BLaER1 (cell line): ENCODE measurements around the gene GEMIN7.

ENCODE experiments used
- H3K27ac ChIP-seq: shearing (Covaris generic); formaldehyde crosslinking; 2 replicates; pipeline ENCODE4 v1.8.1; 2022
- H3K27me3 ChIP-seq: shearing (Covaris generic); formaldehyde crosslinking; 2 replicates; pipeline ENCODE4 v1.8.1; 2022
- H3K36me3 ChIP-seq: shearing (Covaris generic); formaldehyde crosslinking; 2 replicates; pipeline ENCODE4 v1.8.1; 2022
- H3K4me1 ChIP-seq: shearing (Covaris generic); formaldehyde crosslinking; 2 replicates; pipeline ENCODE4 v1.8.1; 2022
- H3K4me2 ChIP-seq: shearing (Covaris generic); formaldehyde crosslinking; 2 replicates; pipeline ENCODE4 v1.8.1; 2022
- H3K4me3 ChIP-seq: shearing (Covaris generic); formaldehyde crosslinking; 2 replicates; pipeline ENCODE4 v1.8.1; 2022
- H3K9ac ChIP-seq: shearing (Covaris generic); formaldehyde crosslinking; 2 replicates; pipeline ENCODE4 v1.8.1; 2022
- H3K9me3 ChIP-seq: shearing (Covaris generic); formaldehyde crosslinking; 2 replicates; pipeline ENCODE4 v1.8.1; 2022
- H4K20me1 ChIP-seq: shearing (Covaris generic); formaldehyde crosslinking; 2 replicates; pipeline ENCODE4 v1.8.1; 2022
- Cebpa-rat ChIP-seq: shearing (Covaris generic); IDR thresholded peaks from 2 replicates; pipeline ENCODE4 v1.8.1; 2022

GEMIN7 gene

GRCh38 chr19:45096700-45097099 is 17.6 kb downstream of the GEMIN7 start:
- TF ChIP-seq Cebpa-rat = no peak
- Histone ChIP-seq H3K9me3 (no peaks in the 10 kb centered on the region), H4K20me1 (peaks cover 85% of the 10 kb centered on the region), H3K4me2 (peak overlapping the region; percentile 93), H3K36me3 (peaks cover 47% of the 10 kb centered on the region), H3K4me1 (peaks cover 80% of the 10 kb centered on the region), H3K27ac (peak overlapping the region; percentile 80), H3K4me3 (no peak overlapping the region), H3K27me3 (no peaks in the 10 kb centered on the region), H3K9ac (peak overlapping the region; percentile 67)

- peak overlapping the region; percentile 67 for H3K9ac ChIP-seq
- no peaks in the 10 kb centered on the region for H3K9me3 ChIP-seq
- no peak overlapping the region for H3K4me3 ChIP-seq
- no peaks in the 10 kb centered on the region for H3K27me3 ChIP-seq
- H3K27ac ChIP-seq = peak overlapping the region; percentile 80
- no peak for TF ChIP-seq Cebpa-rat
- H3K4me2 ChIP-seq = peak overlapping the region; percentile 93
- peaks cover 87% of the 10 kb centered on the region for H3K4me1 ChIP-seq
- peaks cover 92% of the 10 kb centered on the region for H4K20me1 ChIP-seq
- H3K36me3 ChIP-seq = peaks cover 47% of the 10 kb centered on the region
Observed at GRCh38 chr19:45097450-45097775, 18.4 kb downstream of the GEMIN7 start.

GRCh38 chr19:45097776-45098520 is 18.9 kb downstream of the GEMIN7 start:
- Histone ChIP-seq H3K27ac (peak overlapping the region; percentile 80), H3K27me3 (no peaks in the 10 kb centered on the region), H3K4me3 (no peak overlapping the region), H3K9ac (peak overlapping the region; percentile 67), H3K9me3 (no peaks in the 10 kb centered on the region), H4K20me1 (peaks cover 97% of the 10 kb centered on the region), H3K4me2 (peak overlapping the region; percentile 93), H3K36me3 (peaks cover 47% of the 10 kb centered on the region), H3K4me1 (peaks cover 93% of the 10 kb centered on the region)
- TF ChIP-seq Cebpa-rat = no peak

- Histone ChIP-seq H3K27me3 (no peaks in the 10 kb centered on the region), H3K4me1 (peaks cover 100% of the 10 kb centered on the region), H3K9me3 (no peaks in the 10 kb centered on the region), H3K9ac (peak overlapping the region; percentile 67), H3K36me3 (peaks cover 47% of the 10 kb centered on the region), H4K20me1 (peaks cover 98% of the 10 kb centered on the region), H3K27ac (peak overlapping the region; percentile 80), H3K4me3 (no peak overlapping the region), H3K4me2 (peak overlapping the region; percentile 93)
- no peak for TF ChIP-seq Cebpa-rat
Observed at GRCh38 chr19:45098521-45099466, 19.7 kb downstream of the GEMIN7 start.

- TF ChIP-seq Cebpa-rat = no peak
- Histone ChIP-seq H3K36me3 (peaks cover 42% of the 10 kb centered on the region), H3K9me3 (no peaks in the 10 kb centered on the region), H3K4me1 (peaks cover 100% of the 10 kb centered on the region), H3K27ac (peak overlapping the region; percentile 80), H3K27me3 (no peaks in the 10 kb centered on the region), H3K4me3 (no peak overlapping the region), H3K9ac (peak overlapping the region; percentile 67), H4K20me1 (peaks cover 98% of the 10 kb centered on the region), H3K4me2 (peak overlapping the region; percentile 93)
Observed at GRCh38 chr19:45099467-45100191, 20.6 kb downstream of the GEMIN7 start.

GRCh38 chr19:45100201-45100600 is 21.1 kb downstream of the GEMIN7 start:
- Histone ChIP-seq H3K4me1 (peaks cover 100% of the 10 kb centered on the region), H3K36me3 (peaks cover 36% of the 10 kb centered on the region), H4K20me1 (peaks cover 97% of the 10 kb centered on the region), H3K4me2 (peak overlapping the region; percentile 93), H3K4me3 (no peak overlapping the region), H3K27ac (peak overlapping the region; percentile 80), H3K9me3 (no peaks in the 10 kb centered on the region), H3K27me3 (no peaks in the 10 kb centered on the region), H3K9ac (peak overlapping the region; percentile 67)
- TF ChIP-seq Cebpa-rat = no peak

- Histone ChIP-seq H3K4me1 (peaks cover 100% of the 10 kb centered on the region), H3K27me3 (no peaks in the 10 kb centered on the region), H4K20me1 (peaks cover 90% of the 10 kb centered on the region), H3K4me2 (peak overlapping the region; percentile 93), H3K9me3 (no peaks in the 10 kb centered on the region), H3K9ac (peak overlapping the region; percentile 67), H3K27ac (peak overlapping the region; percentile 80), H3K4me3 (no peak overlapping the region), H3K36me3 (peaks cover 30% of the 10 kb centered on the region)
- no peak for TF ChIP-seq Cebpa-rat
Observed at GRCh38 chr19:45100846-45101252, 21.8 kb downstream of the GEMIN7 start.

GRCh38 chr19:45101806-45102205 is 22.7 kb downstream of the GEMIN7 start:
- Histone ChIP-seq H3K9me3 (no peaks in the 10 kb centered on the region), H3K27ac (peak overlapping the region; percentile 80), H4K20me1 (peaks cover 81% of the 10 kb centered on the region), H3K4me2 (peak overlapping the region; percentile 93), H3K27me3 (no peaks in the 10 kb centered on the region), H3K4me1 (peaks cover 100% of the 10 kb centered on the region), H3K36me3 (peaks cover 20% of the 10 kb centered on the region), H3K4me3 (no peak overlapping the region), H3K9ac (0 out of 2 replicates have a peak overlapping the region, but pooled peaks have one; percentile 11)
- no peak for TF ChIP-seq Cebpa-rat

GRCh38 chr19:45102481-45102880 is 23.4 kb downstream of the GEMIN7 start:
- H3K27ac ChIP-seq = peak overlapping the region; percentile 80
- H3K4me3 ChIP-seq = peak overlapping the region; percentile 52; the same call in 1 of the 2 replicates
- no peak for TF ChIP-seq Cebpa-rat
- H3K4me2 ChIP-seq = peak overlapping the region; percentile 93
- peak overlapping the region; percentile 59; the same call in 1 of the 2 replicates for H3K9ac ChIP-seq
- H3K9me3 ChIP-seq = no peaks in the 10 kb centered on the region
- H3K4me1 ChIP-seq = peaks cover 100% of the 10 kb centered on the region
- H4K20me1 ChIP-seq = peaks cover 79% of the 10 kb centered on the region
- peaks cover 16% of the 10 kb centered on the region for H3K36me3 ChIP-seq
- H3K27me3 ChIP-seq = no peaks in the 10 kb centered on the region
